Mammary epithelial cell (primary cell): Measurements from ENCODE around the gene ATG7.
"Not testable (repeated sequence)": the region's sequence is repeated elsewhere in the genome, so short reads cannot be mapped to it uniquely, and the experiment has no call there.

ENCODE experiments used
- EZH2 ChIP-seq: IDR thresholded peaks from 2 replicates; pipeline ENCODE4 v1.6.1; 2012; ENCODE audit warnings: low read length, inconsistent platforms, borderline replicate concordance
- TF ChIP-seq, protein P1 (sequence below), 2 donors: IDR thresholded peaks in 1 of 2; conservative IDR thresholded peaks in 1 of 2; 2 replicates each; pipeline ENCODE4 v1.5.1; 2011 to 2012; ENCODE audit warnings: inconsistent platforms in 2 of 2, low read length in 2 of 2, mild to moderate bottlenecking in 2 of 2, control low read depth in 1 of 2, low read depth in 1 of 2; ENCODE audit not compliant: insufficient read depth in 1 of 2; ENCODE audit errors: extremely low read depth in 1 of 2

DNA sequence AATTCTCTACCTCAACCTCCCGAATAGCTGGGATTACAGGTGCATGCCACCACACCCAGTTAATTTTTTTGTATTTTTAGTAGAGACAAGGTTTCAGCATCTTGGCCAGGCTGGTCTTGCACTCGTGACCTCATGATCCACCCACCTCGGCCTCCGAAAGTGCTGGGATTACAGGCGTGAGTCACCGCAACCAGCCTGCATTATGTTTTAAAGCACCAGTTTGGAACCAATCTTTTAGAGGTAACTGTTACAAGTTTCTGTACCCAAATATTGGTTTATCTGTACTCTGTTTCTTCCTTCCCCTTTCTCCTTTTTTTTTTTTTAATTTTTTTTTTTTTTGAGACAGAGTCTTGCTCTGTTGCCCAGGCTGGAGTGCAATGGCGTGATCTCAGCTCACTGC, 169.1 kb downstream of the ATG7 start:
- TF ChIP-seq, protein P1, sequence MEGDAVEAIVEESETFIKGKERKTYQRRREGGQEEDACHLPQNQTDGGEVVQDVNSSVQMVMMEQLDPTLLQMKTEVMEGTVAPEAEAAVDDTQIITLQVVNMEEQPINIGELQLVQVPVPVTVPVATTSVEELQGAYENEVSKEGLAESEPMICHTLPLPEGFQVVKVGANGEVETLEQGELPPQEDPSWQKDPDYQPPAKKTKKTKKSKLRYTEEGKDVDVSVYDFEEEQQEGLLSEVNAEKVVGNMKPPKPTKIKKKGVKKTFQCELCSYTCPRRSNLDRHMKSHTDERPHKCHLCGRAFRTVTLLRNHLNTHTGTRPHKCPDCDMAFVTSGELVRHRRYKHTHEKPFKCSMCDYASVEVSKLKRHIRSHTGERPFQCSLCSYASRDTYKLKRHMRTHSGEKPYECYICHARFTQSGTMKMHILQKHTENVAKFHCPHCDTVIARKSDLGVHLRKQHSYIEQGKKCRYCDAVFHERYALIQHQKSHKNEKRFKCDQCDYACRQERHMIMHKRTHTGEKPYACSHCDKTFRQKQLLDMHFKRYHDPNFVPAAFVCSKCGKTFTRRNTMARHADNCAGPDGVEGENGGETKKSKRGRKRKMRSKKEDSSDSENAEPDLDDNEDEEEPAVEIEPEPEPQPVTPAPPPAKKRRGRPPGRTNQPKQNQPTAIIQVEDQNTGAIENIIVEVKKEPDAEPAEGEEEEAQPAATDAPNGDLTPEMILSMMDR (conservative IDR thresholded peaks at IDR 0.05 in 1 of 2, IDR thresholded peaks at IDR 0.05 in 1 of 2; ENCODE audit: extremely low read depth in 1 of 2, insufficient read depth in 1 of 2, low read depth in 1 of 2, low read length in 2 of 2): not testable (repeated sequence)
- not testable (repeated sequence) for TF ChIP-seq EZH2
